ENCODE data around the gene FRZB. TPM values are rescaled to one million over a fixed set of nuclear protein-coding genes. Genes with fewer than 3 reads are reported as not detected.

FRZB gene
- total RNA-seq, 3 donors from 2014 or later: 1.8 to 12.0 (median 2.9) TPM

- H3K27me3 ChIP-seq: no peaks in the 10 kb centered on the region
Measured at GRCh38 chr2:182855376-182855775, 11.1 kb downstream of the FRZB start.

GRCh38 chr2:182854375-182855105 lies 11.9 kb downstream of the FRZB start:
- H3K4me1 ChIP-seq: no peaks in the 10 kb centered on the region
- no peak for DNase-seq (ENCODE audit: low spot score in 2 of 2)
- H3K27me3 ChIP-seq: no peaks in the 10 kb centered on the region
- H3K9me3 ChIP-seq: no peaks in the 10 kb centered on the region
- TF ChIP-seq CTCF (IDR thresholded peaks at IDR 0.05): no peak
- no peak for TF ChIP-seq POLR2A (IDR thresholded peaks at IDR 0.05)
- no peak for TF ChIP-seq POLR2AphosphoS5 (IDR thresholded peaks at IDR 0.05)
- intact Hi-C loops (cut with DNase I; ENCODE audit: low total_unique reads): no loop called here
- H3K27ac ChIP-seq: no peak overlapping the region
- no peak overlapping the region for H3K4me3 ChIP-seq
- H3K36me3 ChIP-seq: no peaks in the 10 kb centered on the region

More at GRCh38 chr2:182855376-182855775, 11.1 kb downstream of the FRZB start:
- no peak overlapping the region for H3K4me3 ChIP-seq
- no peaks in the 10 kb centered on the region for H3K9me3 ChIP-seq
- H3K36me3 ChIP-seq: no peaks in the 10 kb centered on the region
- no peak for DNase-seq (ENCODE audit: low spot score in 2 of 2)
- TF ChIP-seq POLR2A (IDR thresholded peaks at IDR 0.05): no peak
- TF ChIP-seq POLR2AphosphoS5 (IDR thresholded peaks at IDR 0.05): no peak
- no peak for TF ChIP-seq CTCF (IDR thresholded peaks at IDR 0.05)
- no peak overlapping the region for H3K27ac ChIP-seq
- H3K4me1 ChIP-seq: no peaks in the 10 kb centered on the region
- intact Hi-C loops (cut with DNase I; ENCODE audit: low total_unique reads): no loop called here

- intact Hi-C loops (cut with DNase I; ENCODE audit: low total_unique reads): no loop called here
- no peak overlapping the region for H3K4me3 ChIP-seq
- TF ChIP-seq POLR2AphosphoS5 (IDR thresholded peaks at IDR 0.05) (no peak), POLR2A (IDR thresholded peaks at IDR 0.05) (no peak), CTCF (IDR thresholded peaks at IDR 0.05) (no peak)
- no peaks in the 10 kb centered on the region for H3K27me3 ChIP-seq
- H3K4me1 ChIP-seq: no peaks in the 10 kb centered on the region
- H3K27ac ChIP-seq: no peak overlapping the region
- H3K9me3 ChIP-seq: no peaks in the 10 kb centered on the region
- no peak for DNase-seq (ENCODE audit: low spot score in 2 of 2)
- H3K36me3 ChIP-seq: no peaks in the 10 kb centered on the region
Measured at GRCh38 chr2:182852801-182853200, 13.6 kb downstream of the FRZB start.

GRCh38 chr2:182852090-182852489 lies 14.3 kb downstream of the FRZB start:
- no peaks in the 10 kb centered on the region for H3K36me3 ChIP-seq
- H3K9me3 ChIP-seq: no peaks in the 10 kb centered on the region
- no peaks in the 10 kb centered on the region for H3K27me3 ChIP-seq
- no peak overlapping the region for H3K4me3 ChIP-seq
- H3K27ac ChIP-seq: no peak overlapping the region
- H3K4me1 ChIP-seq: no peaks in the 10 kb centered on the region
- no peak for DNase-seq (ENCODE audit: low spot score in 2 of 2)
- no peak for TF ChIP-seq CTCF (IDR thresholded peaks at IDR 0.05)
- TF ChIP-seq POLR2A (IDR thresholded peaks at IDR 0.05): no peak
- no peak for TF ChIP-seq POLR2AphosphoS5 (IDR thresholded peaks at IDR 0.05)
- intact Hi-C loops (cut with DNase I; ENCODE audit: low total_unique reads): no loop called here

GRCh38 chr2:182845794-182846417 lies 20.5 kb downstream of the FRZB start:
- Histone ChIP-seq H3K27ac (no peak overlapping the region), H3K27me3 (no peaks in the 10 kb centered on the region), H3K4me3 (no peak overlapping the region), H3K36me3 (no peaks in the 10 kb centered on the region), H3K9me3 (no peaks in the 10 kb centered on the region), H3K4me1 (no peaks in the 10 kb centered on the region)
- no peak for DNase-seq (ENCODE audit: low spot score in 2 of 2)
- TF ChIP-seq CTCF (IDR thresholded peaks at IDR 0.05) (no peak), POLR2A (IDR thresholded peaks at IDR 0.05) (no peak), POLR2AphosphoS5 (IDR thresholded peaks at IDR 0.05) (no peak)
- intact Hi-C loops (cut with DNase I; ENCODE audit: low total_unique reads): no loop called here
